CD4-positive, alpha-beta memory T cell (primary cell): Measurements from ENCODE around the gene ITIH4. TPM values are rescaled to one million over a fixed set of nuclear protein-coding genes. Genes with fewer than 3 reads are reported as not detected.

Experiments
- CTCF ChIA-PET: fragments of 350-600 bp; sonication (Branson Sonifier 250); formaldehyde crosslinking; loops from one replicate; lab custom pipeline; 2021; ENCODE audit warnings: inconsistent platforms; ENCODE audit not compliant: partially characterized antibody; lab: Charles Lee
- POLR2A ChIA-PET: fragments of 350-600 bp; sonication (Branson Sonifier 250); formaldehyde crosslinking; loops from one replicate; lab custom pipeline; 2021; ENCODE audit not compliant: partially characterized antibody; lab: Charles Lee
- DNase-seq, 5 donors: peaks; one replicate each; pipeline versions ENCODE4 v3.0.0 to v3.0.0-alpha.2; 2020 to 2022; ENCODE audit warnings: mixed read lengths in 1 of 5
- H3K27ac ChIP-seq: one replicate; pipeline ENCODE4 v1.7.0; 2013; ENCODE audit warnings: low read depth, low read length
- H3K27me3 ChIP-seq: 2 replicates; pipeline ENCODE4 v1.7.0; 2013; ENCODE audit warnings: mild to moderate bottlenecking, low read length, moderate library complexity; ENCODE audit not compliant: insufficient read depth
- H3K36me3 ChIP-seq: 2 replicates; pipeline ENCODE4 v1.7.0; 2013; ENCODE audit warnings: mild to moderate bottlenecking, low read length, moderate library complexity; ENCODE audit not compliant: insufficient read depth
- H3K4me1 ChIP-seq: 2 replicates; pipeline ENCODE4 v1.7.0; 2013; ENCODE audit warnings: mild to moderate bottlenecking, low read length, moderate library complexity; ENCODE audit not compliant: insufficient read depth
- H3K4me3 ChIP-seq, 2 donors: one replicate each; pipeline ENCODE4 v1.7.0; 2013; ENCODE audit warnings: low read length in 2 of 2, mild to moderate bottlenecking in 1 of 2
- H3K9me3 ChIP-seq, 2 donors: one replicate each; pipeline ENCODE4 v1.7.0; 2013; ENCODE audit warnings: low read length in 2 of 2, control low read depth in 1 of 2; ENCODE audit not compliant: control insufficient read depth in 1 of 2
- H3K27ac Mint-ChIP-seq, 7 donors: one replicate each; pipeline ENCODE4 v1.8.0; 2020 to 2021; ENCODE audit warnings: mixed read lengths in 7 of 7, mild to moderate bottlenecking in 6 of 7, inconsistent platforms in 3 of 7, moderate library complexity in 3 of 7
- H3K27me3 Mint-ChIP-seq, 2 donors: one replicate each; pipeline ENCODE4 v1.8.0; 2020 to 2021; ENCODE audit warnings: mixed read lengths in 2 of 2
- H3K36me3 Mint-ChIP-seq, 2 donors: one replicate each; pipeline ENCODE4 v1.8.0; 2020 to 2021; ENCODE audit warnings: mixed read lengths in 2 of 2, inconsistent platforms in 1 of 2, mild to moderate bottlenecking in 1 of 2
- H3K4me1 Mint-ChIP-seq, 4 donors: one replicate each; pipeline ENCODE4 v1.8.0; 2020 to 2021; ENCODE audit warnings: mixed read lengths in 4 of 4, mild to moderate bottlenecking in 1 of 4
- H3K4me3 Mint-ChIP-seq, 8 donors: one replicate each; pipeline ENCODE4 v1.8.0; 2020 to 2021; ENCODE audit warnings: mixed read lengths in 8 of 8, mild to moderate bottlenecking in 7 of 8, moderate library complexity in 6 of 8, inconsistent platforms in 3 of 8
- H3K9me3 Mint-ChIP-seq, 8 donors: one replicate each; pipeline ENCODE4 v1.8.0; 2020 to 2021; ENCODE audit warnings: mixed read lengths in 8 of 8, mild to moderate bottlenecking in 5 of 8, inconsistent platforms in 3 of 8, moderate library complexity in 1 of 8
- intact Hi-C: fragments of 100-400 bp; cut with micrococcal nuclease; formaldehyde crosslinking; loops from one replicate; pipeline ENCODE4 v1.15.1; 2023
- polyA plus RNA-seq, 2 donors: library from polyadenylated mRNA; unstranded; fragments of 300-500 nt; fragmentation: Illumina TruSeq; gene quantifications; one replicate each; pipeline ENCODE4 v1.2.3, GENCODE V29; 2021
- total RNA-seq, 2 experiments: library from RNA; stranded (reverse); gene quantifications; one replicate each; pipeline ENCODE4 v1.2.3, GENCODE V29; 2021

ITIH4 gene
- total and polyA plus RNA-seq, 4 experiments from 2014 or later = 0.07 to 50.7 (median 26.1) TPM

- H3K9me3 ChIP-seq = no peaks in the 10 kb centered on the region
- POLR2A ChIA-PET = no interaction called here
- no peaks in the 10 kb centered on the region for H3K36me3 ChIP-seq
- DNase-seq = no peak
- H3K4me1 Mint-ChIP-seq = peaks cover 3 to 14% (median 9%) of the 10 kb centered on the region in 4 donors
- CTCF ChIA-PET = no interaction called here
- no peaks in the 10 kb centered on the region for H3K9me3 Mint-ChIP-seq
- peaks cover 0 to 4% of the 10 kb centered on the region in 2 donors for H3K36me3 Mint-ChIP-seq
- no peak overlapping the region for H3K4me3 ChIP-seq
- no peaks in the 10 kb centered on the region for H3K27me3 Mint-ChIP-seq
- no peak overlapping the region for H3K27ac ChIP-seq
- intact Hi-C loops = no loop called here
- peak overlapping the region in 1 of 7 donors; percentile 41 for H3K27ac Mint-ChIP-seq
- H3K4me3 Mint-ChIP-seq = peak overlapping the region in 1 of 8 donors; percentile 26
- peaks cover 8% of the 10 kb centered on the region for H3K4me1 ChIP-seq
- no peaks in the 10 kb centered on the region for H3K27me3 ChIP-seq
Measured at GRCh38 chr3:52774901-52775864, 55.3 kb downstream of the ITIH4 start.

GRCh38 chr3:52774066-52774713, 56.3 kb downstream of the ITIH4 start:
- DNase-seq = no peak
- Mint-ChIP-seq H3K9me3 (no peaks in the 10 kb centered on the region), H3K36me3 (peaks cover 0 to 8% of the 10 kb centered on the region in 2 donors), H3K4me3 (no peak overlapping the region), H3K27ac (no peak overlapping the region), H3K27me3 (no peaks in the 10 kb centered on the region), H3K4me1 (peaks cover 13 to 24% (median 19%) of the 10 kb centered on the region in 4 donors)
- Histone ChIP-seq H3K27ac (no peak overlapping the region), H3K27me3 (no peaks in the 10 kb centered on the region), H3K4me1 (peaks cover 17% of the 10 kb centered on the region), H3K4me3 (no peak overlapping the region), H3K36me3 (no peaks in the 10 kb centered on the region), H3K9me3 (no peaks in the 10 kb centered on the region)
- ChIA-PET CTCF (no interaction called here), POLR2A (interaction anchor here (0.7 kb wide), 1 partner anchor 279 kb away, joined by 4 read pairs; no protein-coding TSS in a partner anchor)
- intact Hi-C loops = no loop called here

- Histone ChIP-seq H3K36me3 (no peaks in the 10 kb centered on the region), H3K9me3 (no peaks in the 10 kb centered on the region), H3K27me3 (no peaks in the 10 kb centered on the region), H3K27ac (no peak overlapping the region), H3K4me1 (peaks cover 17% of the 10 kb centered on the region), H3K4me3 (no peak overlapping the region)
- Mint-ChIP-seq H3K36me3 (peaks cover 0 to 10% of the 10 kb centered on the region in 2 donors), H3K27me3 (no peaks in the 10 kb centered on the region), H3K9me3 (no peaks in the 10 kb centered on the region), H3K27ac (peak overlapping the region in 1 of 7 donors; percentile 63), H3K4me1 (peaks cover 13 to 27% (median 20%) of the 10 kb centered on the region in 4 donors), H3K4me3 (no peak overlapping the region)
- ChIA-PET CTCF (no interaction called here), POLR2A (interaction anchor here (0.7 kb wide), 1 partner anchor 279 kb away, joined by 4 read pairs; no protein-coding TSS in a partner anchor)
- DNase-seq = no peak
- intact Hi-C loops = no loop called here
Measured at GRCh38 chr3:52773361-52774065, 57.0 kb downstream of the ITIH4 start.

DNA sequence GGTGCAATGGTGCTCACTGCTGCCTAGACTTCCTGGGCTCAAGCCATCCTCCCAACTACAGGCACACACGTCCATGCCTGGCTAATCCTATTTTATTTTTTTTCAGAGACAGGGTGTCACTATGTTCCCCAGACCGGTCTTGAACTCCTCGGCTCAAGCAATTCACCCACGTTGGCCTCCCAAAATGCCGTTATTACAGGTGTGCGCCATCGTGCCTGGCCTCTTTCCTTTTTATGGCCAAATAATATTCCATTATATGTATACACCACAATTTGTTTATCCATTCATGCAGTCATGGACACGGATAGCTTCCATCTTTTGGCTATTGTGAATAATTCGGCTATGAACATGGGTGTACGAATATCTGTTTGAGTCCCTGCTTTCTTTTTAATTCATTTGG, 58.8 kb downstream of the ITIH4 start:
- Mint-ChIP-seq H3K36me3 (peaks cover 3 to 22% of the 10 kb centered on the region in 2 donors), H3K27me3 (no peaks in the 10 kb centered on the region), H3K4me1 (peaks cover 13 to 32% (median 20%) of the 10 kb centered on the region in 4 donors), H3K27ac (peak overlapping the region in 6 of 7 donors; percentile 87 to 97 (median 92)), H3K9me3 (no peaks in the 10 kb centered on the region), H3K4me3 (peak overlapping the region; percentile 96 to 100 (median 97))
- H3K4me1 ChIP-seq = peaks cover 17% of the 10 kb centered on the region
- intact Hi-C loops = loop anchor here (1.0 to 2.0 kb wide), 4 partner anchors 65 to 126 kb away; partner anchors contain the start of genes PBRM1, SPCS1 and STIMATE
- ChIA-PET CTCF (interaction anchor here (0.6 to 1.7 kb wide), 3 partner anchors 13 to 1130 kb away, joined by 3 read pairs; no protein-coding TSS in a partner anchor), POLR2A (interaction anchor here (0.7 to 1.7 kb wide), 8 partner anchors 51 to 274 kb away, joined by 3 to 7 read pairs (median 4); partner anchors contain the start of genes GLT8D1, SFMBT1, SPCS1 and UQCC5)
- H3K9me3 ChIP-seq = no peaks in the 10 kb centered on the region
- H3K36me3 ChIP-seq = no peaks in the 10 kb centered on the region
- H3K27ac ChIP-seq = no peak overlapping the region
- no peaks in the 10 kb centered on the region for H3K27me3 ChIP-seq
- H3K4me3 ChIP-seq = no peak overlapping the region
- DNase-seq = no peak

- peak overlapping the region; percentile 96 to 100 (median 97) for H3K4me3 Mint-ChIP-seq
- no peaks in the 10 kb centered on the region for H3K36me3 ChIP-seq
- H3K9me3 Mint-ChIP-seq = no peaks in the 10 kb centered on the region
- H3K4me3 ChIP-seq = peak overlapping the region; percentile 53 to 56
- ChIA-PET CTCF (interaction anchor here (0.6 to 1.7 kb wide), 3 partner anchors 13 to 1129 kb away, joined by 3 read pairs; no protein-coding TSS in a partner anchor), POLR2A (interaction anchor here (0.7 to 1.7 kb wide), 9 partner anchors 51 to 275 kb away, joined by 3 to 7 read pairs (median 4); partner anchors contain the start of genes GLT8D1, SFMBT1, SPCS1 and UQCC5)
- no peaks in the 10 kb centered on the region for H3K27me3 ChIP-seq
- intact Hi-C loops = loop anchor here (1.0 to 2.0 kb wide), 4 partner anchors 65 to 126 kb away; partner anchors contain the start of genes PBRM1, SPCS1 and STIMATE
- H3K27me3 Mint-ChIP-seq = no peaks in the 10 kb centered on the region
- peaks cover 13 to 32% (median 20%) of the 10 kb centered on the region in 4 donors for H3K4me1 Mint-ChIP-seq
- peaks cover 17% of the 10 kb centered on the region for H3K4me1 ChIP-seq
- no peaks in the 10 kb centered on the region for H3K9me3 ChIP-seq
- peak overlapping the region; percentile 87 to 98 (median 94) for H3K27ac Mint-ChIP-seq
- no peak for DNase-seq
- H3K27ac ChIP-seq = peak overlapping the region; percentile 59
- peaks cover 3 to 23% of the 10 kb centered on the region in 2 donors for H3K36me3 Mint-ChIP-seq
Measured at GRCh38 chr3:52771334-52771681, 59.2 kb downstream of the ITIH4 start.

GRCh38 chr3:52770496-52771333, 59.8 kb downstream of the ITIH4 start, which contains the start of gene NEK4:
TSS of gene NEK4 (minus strand) at chr3:52770940. CDS start at chr3:52770746, 194 bp downstream.
- DNase-seq = peak; percentile 72 to 84 (median 80)
- H3K36me3 Mint-ChIP-seq = peaks cover 7 to 29% of the 10 kb centered on the region in 2 donors
- H3K9me3 Mint-ChIP-seq = no peaks in the 10 kb centered on the region
- no peaks in the 10 kb centered on the region for H3K36me3 ChIP-seq
- no peaks in the 10 kb centered on the region for H3K9me3 ChIP-seq
- no peaks in the 10 kb centered on the region for H3K27me3 ChIP-seq
- peak within 1 kb of the TSS; percentile 96 to 100 (median 97) for H3K4me3 Mint-ChIP-seq
- ChIA-PET CTCF (interaction anchor here (0.6 to 1.7 kb wide), 2 partner anchors 301 to 1129 kb away, joined by 3 read pairs; no protein-coding TSS in a partner anchor), POLR2A (interaction anchor here (0.7 to 1.7 kb wide), 9 partner anchors 50 to 275 kb away, joined by 3 to 7 read pairs (median 4); partner anchors contain the start of genes GLT8D1, SFMBT1, SPCS1 and UQCC5)
- H3K27ac Mint-ChIP-seq = peak within 1 kb of the TSS; percentile 88 to 98 (median 94)
- intact Hi-C loops = loop anchor here (1.0 to 2.0 kb wide), 4 partner anchors 64 to 127 kb away; partner anchors contain the start of genes PBRM1, SPCS1 and STIMATE
- H3K4me1 ChIP-seq = peaks cover 17% of the 10 kb centered on the region
- peak within 1 kb of the TSS; percentile 53 to 56 for H3K4me3 ChIP-seq
- H3K27me3 Mint-ChIP-seq = no peaks in the 10 kb centered on the region
- H3K4me1 Mint-ChIP-seq = peaks cover 13 to 32% (median 20%) of the 10 kb centered on the region in 4 donors
- peak within 1 kb of the TSS; percentile 59 for H3K27ac ChIP-seq
